ENCODE results near the gene MAP3K15. TPM values are rescaled to one million over a fixed set of nuclear protein-coding genes. Genes with fewer than 3 reads are reported as not detected.
A peak's percentile ranks its signal among the peaks of the same experiment; 100 is the strongest.
"Not testable (repeated sequence)": the region's sequence is repeated elsewhere in the genome, so short reads cannot be mapped to it uniquely, and the experiment has no call there.

Gene MAP3K15
- total RNA-seq, 2 donors from 2014 or later = 0.26 to 0.33 TPM

- ATAC-seq (no peak), DNase-seq (no peak)
- 93 to 95% methylated on average over 10 of the region's 10 CpGs for WGBS, 2 donors
- TF ChIP-seq POLR2A (IDR thresholded peaks at IDR 0.05) = no peak
- no peak for TF ChIP-seq CTCF (IDR thresholded peaks at IDR 0.05)
- Histone ChIP-seq H3K4me3 (no peak overlapping the region), H3K4me1 (peaks cover 7% of the 10 kb centered on the region), H3K27me3 (no peaks in the 10 kb centered on the region), H3K27ac (no peak overlapping the region), H3K36me3 (replicated peaks in 1 of 2; ENCODE audit: insufficient read depth in 1 of 2, low read depth in 2 of 2) (no peaks in the 10 kb centered on the region), H3K9me3 (no peaks in the 10 kb centered on the region)
- intact Hi-C loops (cut with DNase I) = no loop called here
These were observed 71.3 kb downstream of the MAP3K15 start for GRCh38 chrX:19443869-19444526.

- H3K27me3 ChIP-seq = no peaks in the 10 kb centered on the region
- peak in 1 of 4 donors; percentile 4 for DNase-seq
- ATAC-seq = no peak
- TF ChIP-seq POLR2A (IDR thresholded peaks at IDR 0.05) = no peak
- H3K36me3 ChIP-seq (replicated peaks in 1 of 2; ENCODE audit: insufficient read depth in 1 of 2, low read depth in 2 of 2) = no peaks in the 10 kb centered on the region
- H3K4me1 ChIP-seq = no peaks in the 10 kb centered on the region
- 14 to 37% methylated on average over 2 to 3 of the region's 3 CpGs for WGBS, 2 donors
- H3K4me3 ChIP-seq = no peak overlapping the region
- intact Hi-C loops (cut with DNase I) = no loop called here
- no peak overlapping the region for H3K27ac ChIP-seq
- no peaks in the 10 kb centered on the region for H3K9me3 ChIP-seq
These were observed 74.6 kb downstream of the MAP3K15 start for GRCh38 chrX:19440713-19441112.

GRCh38 chrX:19422661-19423060 is 92.6 kb downstream of the MAP3K15 start:
- intact Hi-C loops (cut with DNase I); H3K9me3 ChIP-seq; H3K36me3 ChIP-seq (replicated peaks in 1 of 2; ENCODE audit: insufficient read depth in 1 of 2, low read depth in 2 of 2); ATAC-seq; H3K4me1 ChIP-seq; H3K4me3 ChIP-seq; H3K27ac ChIP-seq; DNase-seq; H3K27me3 ChIP-seq: not testable (repeated sequence)
- 57 to 75% methylated on average over 2 to 3 of the region's 4 CpGs for WGBS, 2 donors

GRCh38 chrX:19410259-19410658 is 105.0 kb downstream of the MAP3K15 start:
- intact Hi-C loops (cut with DNase I) = no loop called here
- no peak for ATAC-seq
- H3K9me3 ChIP-seq = no peaks in the 10 kb centered on the region
- H3K27ac ChIP-seq = no peak overlapping the region
- H3K4me3 ChIP-seq = no peak overlapping the region
- WGBS, 2 donors = 86 to 100% methylated on average over 2 of the region's 2 CpGs
- no peaks in the 10 kb centered on the region for H3K36me3 ChIP-seq (replicated peaks in 1 of 2; ENCODE audit: insufficient read depth in 1 of 2, low read depth in 2 of 2)
- H3K4me1 ChIP-seq = no peaks in the 10 kb centered on the region
- DNase-seq = no peak
- TF ChIP-seq CTCF (IDR thresholded peaks at IDR 0.05) = no peak
- no peak for TF ChIP-seq POLR2A (IDR thresholded peaks at IDR 0.05)
- no peaks in the 10 kb centered on the region for H3K27me3 ChIP-seq

GRCh38 chrX:19403696-19404095 is 111.6 kb downstream of the MAP3K15 start:
- ATAC-seq = no peak
- Histone ChIP-seq H3K4me1 (no peaks in the 10 kb centered on the region), H3K36me3 (replicated peaks in 1 of 2; ENCODE audit: insufficient read depth in 1 of 2, low read depth in 2 of 2) (no peaks in the 10 kb centered on the region), H3K9me3 (no peaks in the 10 kb centered on the region), H3K27me3 (no peaks in the 10 kb centered on the region), H3K4me3 (no peak overlapping the region), H3K27ac (no peak overlapping the region)
- TF ChIP-seq CTCF (IDR thresholded peaks at IDR 0.05) = no peak
- no peak for TF ChIP-seq POLR2A (IDR thresholded peaks at IDR 0.05)
- no peak for DNase-seq
- intact Hi-C loops (cut with DNase I) = no loop called here

GRCh38 chrX:19392703-19393102 is 122.6 kb downstream of the MAP3K15 start:
- Histone ChIP-seq H3K9me3 (no peaks in the 10 kb centered on the region), H3K4me3 (no peak overlapping the region), H3K36me3 (replicated peaks in 1 of 2; ENCODE audit: insufficient read depth in 1 of 2, low read depth in 2 of 2) (no peaks in the 10 kb centered on the region), H3K27ac (no peak overlapping the region), H3K27me3 (no peaks in the 10 kb centered on the region), H3K4me1 (no peaks in the 10 kb centered on the region)
- 41% methylated on average over 3 of the region's 4 CpGs; no CpG with 5 or more reads in 1 of the 2 donors for WGBS, 2 donors
- ATAC-seq (no peak), DNase-seq (no peak)
- intact Hi-C loops (cut with DNase I) = no loop called here
- no peak for TF ChIP-seq CTCF (IDR thresholded peaks at IDR 0.05)
- no peak for TF ChIP-seq POLR2A (IDR thresholded peaks at IDR 0.05)

All from body of pancreas (tissue), 4 donors.